Stomach (tissue), 4 donors: ENCODE measurements around the gene GPS1.

ENCODE experiments used
- EP300 ChIP-seq: sonication (generic); formaldehyde crosslinking; IDR thresholded peaks from one replicate; pipeline ENCODE4 v1.6.1; 2017; ENCODE audit warnings: antibody characterized with exemption
- POLR2A ChIP-seq, 4 donors: fragments of 450-650 bp; IDR thresholded peaks; one replicate each; pipeline ENCODE4 v1.6.1; 2016; ENCODE audit warnings: antibody characterized with exemption in 4 of 4, control low read depth in 2 of 4, mild to moderate bottlenecking in 1 of 4, moderate library complexity in 1 of 4
- POLR2AphosphoS5 ChIP-seq, 3 donors: sonication (generic); formaldehyde crosslinking; IDR thresholded peaks; one replicate each; pipeline ENCODE4 v1.6.1; 2016; ENCODE audit warnings: antibody characterized with exemption in 3 of 3
- TF ChIP-seq, protein P1 (sequence below), 7 experiments: fragments of 450-650 bp in 4 of 7; fragments of 200-600 bp in 3 of 7; sonication (generic) in 3 of 7; IDR thresholded peaks; one replicate each; pipeline ENCODE4 v1.5.1; 2016 to 2019; ENCODE audit warnings: antibody characterized with exemption in 7 of 7, control low read depth in 2 of 7, mild to moderate bottlenecking in 1 of 7

GRCh38 chr17:82105882-82106687 lies 54.4 kb downstream of the GPS1 start:
- TF ChIP-seq, protein P1, sequence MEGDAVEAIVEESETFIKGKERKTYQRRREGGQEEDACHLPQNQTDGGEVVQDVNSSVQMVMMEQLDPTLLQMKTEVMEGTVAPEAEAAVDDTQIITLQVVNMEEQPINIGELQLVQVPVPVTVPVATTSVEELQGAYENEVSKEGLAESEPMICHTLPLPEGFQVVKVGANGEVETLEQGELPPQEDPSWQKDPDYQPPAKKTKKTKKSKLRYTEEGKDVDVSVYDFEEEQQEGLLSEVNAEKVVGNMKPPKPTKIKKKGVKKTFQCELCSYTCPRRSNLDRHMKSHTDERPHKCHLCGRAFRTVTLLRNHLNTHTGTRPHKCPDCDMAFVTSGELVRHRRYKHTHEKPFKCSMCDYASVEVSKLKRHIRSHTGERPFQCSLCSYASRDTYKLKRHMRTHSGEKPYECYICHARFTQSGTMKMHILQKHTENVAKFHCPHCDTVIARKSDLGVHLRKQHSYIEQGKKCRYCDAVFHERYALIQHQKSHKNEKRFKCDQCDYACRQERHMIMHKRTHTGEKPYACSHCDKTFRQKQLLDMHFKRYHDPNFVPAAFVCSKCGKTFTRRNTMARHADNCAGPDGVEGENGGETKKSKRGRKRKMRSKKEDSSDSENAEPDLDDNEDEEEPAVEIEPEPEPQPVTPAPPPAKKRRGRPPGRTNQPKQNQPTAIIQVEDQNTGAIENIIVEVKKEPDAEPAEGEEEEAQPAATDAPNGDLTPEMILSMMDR (IDR thresholded peaks at IDR 0.05) = peak in 5 of 7 experiments; percentile 12 to 63 (median 49)
- peak in 2 of 4 donors; percentile 22 to 35 for TF ChIP-seq POLR2A (IDR thresholded peaks at IDR 0.05)
- TF ChIP-seq EP300 = no peak
- TF ChIP-seq POLR2AphosphoS5 (IDR thresholded peaks at IDR 0.05) = peak in 2 of 3 donors; percentile 62 to 84
